Fibroblast of lung (primary cell): ENCODE results near the gene IQGAP2. TPM values are rescaled to one million over a fixed set of nuclear protein-coding genes. Genes with fewer than 3 reads are reported as not detected.
A peak's percentile ranks its signal among the peaks of the same experiment; 100 is the strongest.

Experiments used
- DNase-seq, 2 donors: peaks; one replicate each; pipeline versions ENCODE4 v3.0.0 to v3.0.0-alpha.2; 2010; ENCODE audit warnings: low read depth in 2 of 2
- H2AFZ ChIP-seq: 2 replicates; pipeline ENCODE4 v1.5.1; 2012; ENCODE audit warnings: low read length, control low read depth, inconsistent platforms
- H3K27ac ChIP-seq: 2 replicates; pipeline ENCODE4 v1.5.1; 2011; ENCODE audit warnings: low read length, control low read depth; ENCODE audit not compliant: insufficient read depth
- H3K27me3 ChIP-seq: 2 replicates; pipeline ENCODE4 v1.5.1; 2011; ENCODE audit warnings: mild to moderate bottlenecking, low read length; ENCODE audit not compliant: control insufficient read depth, insufficient read depth
- H3K36me3 ChIP-seq: 2 replicates; pipeline ENCODE4 v1.5.1; 2011; ENCODE audit warnings: low read length; ENCODE audit not compliant: control insufficient read depth, insufficient read depth
- H3K4me1 ChIP-seq: 2 replicates; pipeline ENCODE4 v1.5.1; 2011; ENCODE audit warnings: low read length; ENCODE audit not compliant: control insufficient read depth, insufficient read depth; ENCODE audit errors: extremely low read depth
- H3K4me2 ChIP-seq: 2 replicates; pipeline ENCODE4 v1.5.1; 2011; ENCODE audit warnings: low read length, control low read depth; ENCODE audit not compliant: insufficient read depth; ENCODE audit errors: extremely low read depth
- H3K4me3 ChIP-seq, 4 experiments: fragments of 200-600 bp in 1 of 4; sonication (generic) in 1 of 4; replicated peaks in 1 of 4; 2 replicates each; pipeline ENCODE4 v1.5.1; 2011 to 2016; ENCODE audit warnings: low read length in 4 of 4, low read depth in 3 of 4, mild to moderate bottlenecking in 3 of 4, control low read depth in 2 of 4, inconsistent platforms in 1 of 4, mixed read lengths in 1 of 4; ENCODE audit not compliant: insufficient read depth in 1 of 4; ENCODE audit errors: control extremely low read depth in 1 of 4
- H3K79me2 ChIP-seq: 2 replicates; pipeline ENCODE4 v1.5.1; 2012; ENCODE audit warnings: mild to moderate bottlenecking, low read length, inconsistent platforms; ENCODE audit not compliant: control insufficient read depth, insufficient read depth
- H3K9ac ChIP-seq: 2 replicates; pipeline ENCODE4 v1.5.1; 2011; ENCODE audit warnings: mild to moderate bottlenecking, low read length, control low read depth; ENCODE audit not compliant: insufficient read depth
- H3K9me3 ChIP-seq: 2 replicates; pipeline ENCODE4 v1.5.1; 2012; ENCODE audit warnings: low read depth, low read length; ENCODE audit not compliant: control insufficient read depth, insufficient read depth
- H4K20me1 ChIP-seq: 2 replicates; pipeline ENCODE4 v1.5.1; 2011; ENCODE audit warnings: low read length; ENCODE audit not compliant: control insufficient read depth, insufficient read depth; ENCODE audit errors: extremely low read depth
- EZH2 ChIP-seq: IDR thresholded peaks from 2 replicates; pipeline ENCODE4 v1.5.1; 2012; ENCODE audit warnings: low read length, control low read depth, mild to moderate bottlenecking; ENCODE audit errors: missing control alignments
- polyA plus RNA-seq, 2 donors: library from polyadenylated mRNA; depleted of rRNA in 1 of 2; stranded (reverse) in 1 of 2; unstranded in 1 of 2; fragments of >200 nt; gene quantifications; 2 replicates each; pipeline ENCODE4 v1.2.1, GENCODE V29; 2011 to 2012; ENCODE audit warnings: missing spikeins in 1 of 2
- total RNA-seq: library from RNA; depleted of rRNA; stranded (reverse); fragments of >200 nt; gene quantifications from 2 replicates; pipeline ENCODE4 v1.2.1, GENCODE V29; 2014
- TF ChIP-seq, protein P1 (sequence below), 2 donors: IDR thresholded peaks in 1 of 2; conservative IDR thresholded peaks in 1 of 2; 1 replicate in 1 of 2; 2 replicates in 1 of 2; pipeline ENCODE4 v1.5.1; 2011 to 2012; ENCODE audit warnings: low read length in 2 of 2, control low read depth in 1 of 2, inconsistent platforms in 1 of 2, low read depth in 1 of 2, mild to moderate bottlenecking in 1 of 2

IQGAP2 gene
- total and polyA plus RNA-seq, 2 donors (not counting 1 experiment from before 2014, with no cell fraction given) = 5.1 to 7.9 TPM

DNA sequence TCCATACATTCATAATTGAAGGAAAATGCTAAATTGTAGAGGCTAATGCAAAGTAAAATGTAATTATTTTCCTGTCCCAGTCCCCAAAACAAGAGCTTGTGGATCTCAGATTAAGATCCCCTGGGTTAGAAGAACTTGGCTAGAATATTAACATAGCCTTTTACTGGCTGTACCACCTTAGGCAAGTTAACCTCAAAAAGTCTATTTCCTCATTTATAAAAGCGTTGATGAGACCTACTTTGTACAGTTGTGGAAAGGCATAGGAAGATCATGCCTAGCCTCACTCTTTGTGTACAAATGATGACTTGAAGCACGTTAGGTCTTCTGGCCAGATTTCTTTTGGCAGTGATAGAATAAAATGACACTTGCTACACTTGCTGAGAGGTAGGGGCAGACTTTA lies 122.9 kb downstream of the IQGAP2 start:
- Histone ChIP-seq H3K9me3 (no peaks in the 10 kb centered on the region), H4K20me1 (no peaks in the 10 kb centered on the region), H3K4me3 (no peak overlapping the region), H3K4me2 (no peak overlapping the region), H3K79me2 (no peaks in the 10 kb centered on the region), H3K27me3 (no peaks in the 10 kb centered on the region), H3K27ac (no peak overlapping the region), H3K4me1 (no peaks in the 10 kb centered on the region), H3K36me3 (no peaks in the 10 kb centered on the region), H3K9ac (no peak overlapping the region), H2AFZ (no peak overlapping the region)
- no peak for DNase-seq
- TF ChIP-seq EZH2 = no peak
- TF ChIP-seq, protein P1, sequence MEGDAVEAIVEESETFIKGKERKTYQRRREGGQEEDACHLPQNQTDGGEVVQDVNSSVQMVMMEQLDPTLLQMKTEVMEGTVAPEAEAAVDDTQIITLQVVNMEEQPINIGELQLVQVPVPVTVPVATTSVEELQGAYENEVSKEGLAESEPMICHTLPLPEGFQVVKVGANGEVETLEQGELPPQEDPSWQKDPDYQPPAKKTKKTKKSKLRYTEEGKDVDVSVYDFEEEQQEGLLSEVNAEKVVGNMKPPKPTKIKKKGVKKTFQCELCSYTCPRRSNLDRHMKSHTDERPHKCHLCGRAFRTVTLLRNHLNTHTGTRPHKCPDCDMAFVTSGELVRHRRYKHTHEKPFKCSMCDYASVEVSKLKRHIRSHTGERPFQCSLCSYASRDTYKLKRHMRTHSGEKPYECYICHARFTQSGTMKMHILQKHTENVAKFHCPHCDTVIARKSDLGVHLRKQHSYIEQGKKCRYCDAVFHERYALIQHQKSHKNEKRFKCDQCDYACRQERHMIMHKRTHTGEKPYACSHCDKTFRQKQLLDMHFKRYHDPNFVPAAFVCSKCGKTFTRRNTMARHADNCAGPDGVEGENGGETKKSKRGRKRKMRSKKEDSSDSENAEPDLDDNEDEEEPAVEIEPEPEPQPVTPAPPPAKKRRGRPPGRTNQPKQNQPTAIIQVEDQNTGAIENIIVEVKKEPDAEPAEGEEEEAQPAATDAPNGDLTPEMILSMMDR (conservative IDR thresholded peaks at IDR 0.05 in 1 of 2, IDR thresholded peaks at IDR 0.05 in 1 of 2; ENCODE audit: low read depth in 1 of 2, low read length in 2 of 2) = no peak

GRCh38 chr5:76526950-76527583 lies 124.0 kb downstream of the IQGAP2 start:
- TF ChIP-seq, protein P1 (conservative IDR thresholded peaks at IDR 0.05 in 1 of 2, IDR thresholded peaks at IDR 0.05 in 1 of 2; ENCODE audit: low read depth in 1 of 2, low read length in 2 of 2) = no peak
- TF ChIP-seq EZH2 = no peak
- peak in 1 of 2 donors; percentile 44 for DNase-seq
- Histone ChIP-seq H2AFZ (no peak overlapping the region), H3K4me1 (no peaks in the 10 kb centered on the region), H3K4me2 (no peak overlapping the region), H3K79me2 (no peaks in the 10 kb centered on the region), H3K4me3 (no peak overlapping the region), H3K27me3 (no peaks in the 10 kb centered on the region), H3K27ac (no peak overlapping the region), H3K9ac (no peak overlapping the region), H4K20me1 (no peaks in the 10 kb centered on the region), H3K9me3 (no peaks in the 10 kb centered on the region), H3K36me3 (no peaks in the 10 kb centered on the region)

GRCh38 chr5:76527685-76528161 lies 124.6 kb downstream of the IQGAP2 start:
- no peaks in the 10 kb centered on the region for H3K36me3 ChIP-seq
- no peaks in the 10 kb centered on the region for H3K4me1 ChIP-seq
- H3K27ac ChIP-seq = no peak overlapping the region
- no peak overlapping the region for H2AFZ ChIP-seq
- no peak overlapping the region for H3K9ac ChIP-seq
- no peaks in the 10 kb centered on the region for H3K79me2 ChIP-seq
- no peaks in the 10 kb centered on the region for H3K27me3 ChIP-seq
- DNase-seq = peak; percentile 3 to 91
- TF ChIP-seq, protein P1 (conservative IDR thresholded peaks at IDR 0.05 in 1 of 2, IDR thresholded peaks at IDR 0.05 in 1 of 2; ENCODE audit: low read depth in 1 of 2, low read length in 2 of 2) = no peak
- no peak for TF ChIP-seq EZH2
- H4K20me1 ChIP-seq = no peaks in the 10 kb centered on the region
- no peak overlapping the region for H3K4me2 ChIP-seq
- no peak overlapping the region for H3K4me3 ChIP-seq
- H3K9me3 ChIP-seq = no peaks in the 10 kb centered on the region
